ENCODE results near the gene PDE8B.

PDE8B gene

DNA sequence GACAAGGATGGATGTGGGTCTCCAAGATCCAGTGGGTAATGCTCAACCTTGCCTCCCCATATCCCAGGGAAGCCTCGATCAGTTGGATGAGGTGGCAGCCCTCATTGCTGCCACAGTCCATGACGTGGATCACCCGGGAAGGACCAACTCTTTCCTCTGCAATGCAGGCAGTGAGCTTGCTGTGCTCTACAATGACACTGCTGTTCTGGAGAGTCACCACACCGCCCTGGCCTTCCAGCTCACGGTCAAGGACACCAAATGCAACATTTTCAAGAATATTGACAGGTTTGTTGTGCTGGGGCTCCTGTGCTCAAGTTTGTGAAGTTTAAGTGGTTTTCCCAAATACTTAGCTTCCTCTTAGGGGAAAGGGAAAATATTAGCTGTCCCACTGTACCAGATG lies 207.7 kb downstream of the PDE8B start:
- TF ChIP-seq EZH2phosphoT487 (IDR thresholded peaks at IDR 0.05; ENCODE audit: low read depth), result no peak
- no peak for TF ChIP-seq CTCF (IDR thresholded peaks at IDR 0.05; ENCODE audit: low read depth, low read length)
- Histone ChIP-seq H3K36me3 (replicated peaks; ENCODE audit: low read depth, low read length) (no peaks in the 10 kb centered on the region), H3K4me2 (ENCODE audit: low read length) (no peak overlapping the region), H3K27me3 (ENCODE audit: low read depth, low read length) (no peaks in the 10 kb centered on the region), H2AFZ (ENCODE audit: low read depth, low read length) (no peak overlapping the region), H3K4me3 (ENCODE audit: low read length) (no peak overlapping the region), H3K9me3 (ENCODE audit: insufficient read depth, low read length) (no peaks in the 10 kb centered on the region), H3K4me1 (ENCODE audit: low read length) (peaks cover 14% of the 10 kb centered on the region), H3K27ac (ENCODE audit: low read length) (no peak overlapping the region), H3K79me2 (ENCODE audit: low read length) (no peaks in the 10 kb centered on the region), H4K20me1 (ENCODE audit: insufficient read depth, low read length) (no peaks in the 10 kb centered on the region), H3K9ac (ENCODE audit: low read length) (no peak overlapping the region)

DNA sequence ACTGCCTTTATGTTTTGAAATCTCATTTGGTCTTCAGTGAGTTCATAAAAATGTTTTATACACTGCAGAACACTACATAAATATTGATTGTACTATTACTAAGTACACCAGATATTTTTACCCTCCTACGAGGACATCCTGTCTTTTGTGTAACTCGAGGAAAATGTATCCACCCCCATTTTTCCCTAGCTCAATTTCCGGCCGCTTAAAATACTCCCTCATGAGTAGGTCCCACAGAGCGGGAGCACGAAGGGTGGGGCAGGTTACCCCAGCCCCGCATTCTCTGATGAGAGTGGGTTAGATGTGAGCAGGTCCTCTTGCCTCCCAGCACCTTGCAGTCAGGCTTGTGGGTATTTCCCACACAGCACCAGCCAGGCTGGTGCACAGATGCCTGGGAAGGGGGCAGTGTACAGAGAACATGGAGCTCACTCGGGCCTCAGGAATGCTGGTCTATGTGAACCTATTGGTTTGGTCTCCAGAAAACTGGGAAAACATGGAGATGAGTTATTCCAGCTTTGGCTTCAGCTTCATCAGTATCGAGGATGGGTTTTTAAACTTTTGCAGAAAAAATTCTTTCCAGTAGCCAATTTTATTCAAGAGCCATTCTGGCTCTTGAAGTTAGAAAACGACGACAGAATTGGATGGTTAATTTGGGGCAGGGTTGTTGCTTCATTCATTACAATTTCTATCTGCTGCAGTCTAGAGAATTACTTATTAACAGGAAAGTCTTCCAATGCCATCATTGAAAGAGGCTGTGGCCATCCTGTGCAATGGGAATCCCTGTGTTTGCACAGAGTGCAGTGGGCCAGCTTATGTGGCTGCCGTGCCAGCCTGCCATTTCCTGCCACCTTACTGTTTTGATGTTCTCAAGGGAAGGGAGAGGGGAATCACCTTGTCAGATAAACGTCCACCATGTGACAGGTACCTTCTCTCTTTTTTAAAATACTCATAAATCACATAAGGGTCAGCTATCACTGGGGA lies 208.4 kb downstream of the PDE8B start:
- H3K4me3 ChIP-seq (ENCODE audit: low read length), result no peak overlapping the region
- no peaks in the 10 kb centered on the region for H4K20me1 ChIP-seq (ENCODE audit: insufficient read depth, low read length)
- peaks cover 1% of the 10 kb centered on the region for H3K36me3 ChIP-seq (replicated peaks; ENCODE audit: low read depth, low read length)
- no peaks in the 10 kb centered on the region for H3K27me3 ChIP-seq (ENCODE audit: low read depth, low read length)
- H3K9ac ChIP-seq (ENCODE audit: low read length), result no peak overlapping the region
- no peak overlapping the region for H2AFZ ChIP-seq (ENCODE audit: low read depth, low read length)
- peak overlapping the region; percentile 20 for H3K4me2 ChIP-seq (ENCODE audit: low read length)
- TF ChIP-seq EZH2phosphoT487 (IDR thresholded peaks at IDR 0.05; ENCODE audit: low read depth) (no peak), CTCF (IDR thresholded peaks at IDR 0.05; ENCODE audit: low read depth, low read length) (no peak)
- H3K9me3 ChIP-seq (ENCODE audit: insufficient read depth, low read length), result no peaks in the 10 kb centered on the region
- no peak overlapping the region for H3K27ac ChIP-seq (ENCODE audit: low read length)
- no peaks in the 10 kb centered on the region for H3K79me2 ChIP-seq (ENCODE audit: low read length)
- peaks cover 14% of the 10 kb centered on the region for H3K4me1 ChIP-seq (ENCODE audit: low read length)

DNA sequence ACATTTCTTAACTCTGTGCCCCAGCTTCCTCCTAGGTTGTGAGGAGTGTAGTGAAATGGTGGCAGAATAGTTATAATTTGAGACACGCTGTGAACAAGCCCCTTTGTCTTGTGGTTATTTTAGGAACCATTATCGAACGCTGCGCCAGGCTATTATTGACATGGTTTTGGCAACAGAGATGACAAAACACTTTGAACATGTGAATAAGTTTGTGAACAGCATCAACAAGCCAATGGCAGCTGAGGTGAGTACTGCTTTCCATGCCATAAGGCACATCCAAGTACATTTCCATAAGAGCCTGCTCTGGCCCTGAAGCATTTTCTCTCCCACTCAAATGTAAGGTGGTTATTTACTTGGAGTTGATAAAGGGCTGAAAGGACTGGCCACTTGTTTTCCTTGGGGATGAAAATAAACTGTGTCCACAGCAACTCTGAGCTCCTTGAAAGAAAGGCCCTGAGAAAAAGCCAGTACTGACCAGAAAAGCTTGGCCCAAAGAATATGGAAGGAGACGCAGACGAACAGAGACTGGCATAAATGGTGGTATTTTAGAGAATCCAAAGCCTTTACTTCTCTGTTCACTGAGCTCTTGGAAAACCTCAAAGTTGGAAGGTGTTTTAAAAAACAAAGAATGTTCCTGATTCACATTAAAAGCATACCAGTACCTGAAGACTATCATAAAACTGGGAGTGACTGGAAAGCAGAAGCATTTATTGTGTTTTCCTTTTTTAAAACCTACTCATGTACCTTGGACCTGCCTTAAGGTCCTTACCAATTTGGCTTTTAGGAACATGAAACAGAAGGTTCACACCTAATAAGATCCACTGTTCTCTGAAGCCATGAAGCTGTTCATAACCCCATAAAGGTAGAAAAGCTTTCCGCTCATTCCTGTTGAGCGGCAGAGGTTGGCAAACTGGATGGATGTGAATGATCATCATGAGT lies 209.4 kb downstream of the PDE8B start:
- no peak for TF ChIP-seq EZH2phosphoT487 (IDR thresholded peaks at IDR 0.05; ENCODE audit: low read depth)
- no peak for TF ChIP-seq CTCF (IDR thresholded peaks at IDR 0.05; ENCODE audit: low read depth, low read length)
- peaks cover 14% of the 10 kb centered on the region for H3K4me1 ChIP-seq (ENCODE audit: low read length)
- H3K9ac ChIP-seq (ENCODE audit: low read length), result no peak overlapping the region
- no peaks in the 10 kb centered on the region for H3K79me2 ChIP-seq (ENCODE audit: low read length)
- H3K4me3 ChIP-seq (ENCODE audit: low read length), result no peak overlapping the region
- H3K9me3 ChIP-seq (ENCODE audit: insufficient read depth, low read length), result no peaks in the 10 kb centered on the region
- H3K36me3 ChIP-seq (replicated peaks; ENCODE audit: low read depth, low read length), result peaks cover 5% of the 10 kb centered on the region
- no peaks in the 10 kb centered on the region for H3K27me3 ChIP-seq (ENCODE audit: low read depth, low read length)
- no peak overlapping the region for H2AFZ ChIP-seq (ENCODE audit: low read depth, low read length)
- peak overlapping the region; percentile 20; the same call in 1 of the 2 replicates for H3K4me2 ChIP-seq (ENCODE audit: low read length)
- no peak overlapping the region for H3K27ac ChIP-seq (ENCODE audit: low read length)
- no peaks in the 10 kb centered on the region for H4K20me1 ChIP-seq (ENCODE audit: insufficient read depth, low read length)

GRCh38 chr5:77420940-77421339 lies 210.5 kb downstream of the PDE8B start:
- Histone ChIP-seq H3K4me1 (ENCODE audit: low read length) (peaks cover 14% of the 10 kb centered on the region), H3K9ac (ENCODE audit: low read length) (no peak overlapping the region), H3K4me3 (ENCODE audit: low read length) (no peak overlapping the region), H3K79me2 (ENCODE audit: low read length) (no peaks in the 10 kb centered on the region), H4K20me1 (ENCODE audit: insufficient read depth, low read length) (no peaks in the 10 kb centered on the region), H3K36me3 (replicated peaks; ENCODE audit: low read depth, low read length) (peaks cover 5% of the 10 kb centered on the region), H3K27me3 (ENCODE audit: low read depth, low read length) (no peaks in the 10 kb centered on the region), H2AFZ (ENCODE audit: low read depth, low read length) (no peak overlapping the region), H3K27ac (ENCODE audit: low read length) (no peak overlapping the region), H3K4me2 (ENCODE audit: low read length) (no peak overlapping the region), H3K9me3 (ENCODE audit: insufficient read depth, low read length) (no peaks in the 10 kb centered on the region)
- TF ChIP-seq EZH2phosphoT487 (IDR thresholded peaks at IDR 0.05; ENCODE audit: low read depth) (no peak), CTCF (IDR thresholded peaks at IDR 0.05; ENCODE audit: low read depth, low read length) (no peak)
